ENCODE results near the gene SYNE3.

GRCh38 chr14:95502381-95502950 is 14.0 kb downstream of the SYNE3 start:
- TF ChIP-seq CTCF (IDR thresholded peaks at IDR 0.05), result no peak
- no peak for TF ChIP-seq POLR2AphosphoS5 (IDR thresholded peaks at IDR 0.05)
- no peak for TF ChIP-seq POLR2A (IDR thresholded peaks at IDR 0.05)

Data from prostate gland (tissue), 2 donors.